ENCODE measurements around the gene RPL7L1. TPM values are rescaled to one million over a fixed set of nuclear protein-coding genes. Genes with fewer than 3 reads are reported as not detected.

The RPL7L1 gene
- total and polyA plus RNA-seq, 2 of the 13 experiments (the other 11 are each of a cell fraction or from before 2014, with no cell fraction given) = 51.6 to 179 TPM

- TF ChIP-seq, protein P1, sequence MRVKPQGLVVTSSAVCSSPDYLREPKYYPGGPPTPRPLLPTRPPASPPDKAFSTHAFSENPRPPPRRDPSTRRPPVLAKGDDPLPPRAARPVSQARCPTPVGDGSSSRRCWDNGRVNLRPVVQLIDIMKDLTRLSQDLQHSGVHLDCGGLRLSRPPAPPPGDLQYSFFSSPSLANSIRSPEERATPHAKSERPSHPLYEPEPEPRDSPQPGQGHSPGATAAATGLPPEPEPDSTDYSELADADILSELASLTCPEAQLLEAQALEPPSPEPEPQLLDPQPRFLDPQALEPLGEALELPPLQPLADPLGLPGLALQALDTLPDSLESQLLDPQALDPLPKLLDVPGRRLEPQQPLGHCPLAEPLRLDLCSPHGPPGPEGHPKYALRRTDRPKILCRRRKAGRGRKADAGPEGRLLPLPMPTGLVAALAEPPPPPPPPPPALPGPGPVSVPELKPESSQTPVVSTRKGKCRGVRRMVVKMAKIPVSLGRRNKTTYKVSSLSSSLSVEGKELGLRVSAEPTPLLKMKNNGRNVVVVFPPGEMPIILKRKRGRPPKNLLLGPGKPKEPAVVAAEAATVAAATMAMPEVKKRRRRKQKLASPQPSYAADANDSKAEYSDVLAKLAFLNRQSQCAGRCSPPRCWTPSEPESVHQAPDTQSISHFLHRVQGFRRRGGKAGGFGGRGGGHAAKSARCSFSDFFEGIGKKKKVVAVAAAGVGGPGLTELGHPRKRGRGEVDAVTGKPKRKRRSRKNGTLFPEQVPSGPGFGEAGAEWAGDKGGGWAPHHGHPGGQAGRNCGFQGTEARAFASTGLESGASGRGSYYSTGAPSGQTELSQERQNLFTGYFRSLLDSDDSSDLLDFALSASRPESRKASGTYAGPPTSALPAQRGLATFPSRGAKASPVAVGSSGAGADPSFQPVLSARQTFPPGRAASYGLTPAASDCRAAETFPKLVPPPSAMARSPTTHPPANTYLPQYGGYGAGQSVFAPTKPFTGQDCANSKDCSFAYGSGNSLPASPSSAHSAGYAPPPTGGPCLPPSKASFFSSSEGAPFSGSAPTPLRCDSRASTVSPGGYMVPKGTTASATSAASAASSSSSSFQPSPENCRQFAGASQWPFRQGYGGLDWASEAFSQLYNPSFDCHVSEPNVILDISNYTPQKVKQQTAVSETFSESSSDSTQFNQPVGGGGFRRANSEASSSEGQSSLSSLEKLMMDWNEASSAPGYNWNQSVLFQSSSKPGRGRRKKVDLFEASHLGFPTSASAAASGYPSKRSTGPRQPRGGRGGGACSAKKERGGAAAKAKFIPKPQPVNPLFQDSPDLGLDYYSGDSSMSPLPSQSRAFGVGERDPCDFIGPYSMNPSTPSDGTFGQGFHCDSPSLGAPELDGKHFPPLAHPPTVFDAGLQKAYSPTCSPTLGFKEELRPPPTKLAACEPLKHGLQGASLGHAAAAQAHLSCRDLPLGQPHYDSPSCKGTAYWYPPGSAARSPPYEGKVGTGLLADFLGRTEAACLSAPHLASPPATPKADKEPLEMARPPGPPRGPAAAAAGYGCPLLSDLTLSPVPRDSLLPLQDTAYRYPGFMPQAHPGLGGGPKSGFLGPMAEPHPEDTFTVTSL (CRISPR knock-in tag; IDR thresholded peaks at IDR 0.05; ENCODE audit: borderline replicate concordance) = 0 out of 2 replicates have a peak, but pooled peaks have one; percentile 58
- TF ChIP-seq ZNF33B (CRISPR knock-in tag; IDR thresholded peaks at IDR 0.05) (0 out of 2 replicates have a peak, but pooled peaks have one; percentile 18), ZNF225 (CRISPR knock-in tag; IDR thresholded peaks at IDR 0.05) (peak; percentile 1; the same call in 1 of the 2 replicates), NFE2 (CRISPR knock-in tag; IDR thresholded peaks at IDR 0.05) (no peak), AKNA (CRISPR knock-in tag; IDR thresholded peaks at IDR 0.05; ENCODE audit: borderline replicate concordance) (no peak), CEBPG (CRISPR knock-in tag; IDR thresholded peaks at IDR 0.05) (no peak), ZNF256 (CRISPR knock-in tag; conservative IDR thresholded peaks at IDR 0.05) (0 out of 2 replicates have a peak, but pooled peaks have one; percentile 16), MXD3 (CRISPR knock-in tag; IDR thresholded peaks at IDR 0.05) (no peak), FOXP1 (IDR thresholded peaks at IDR 0.05) (no peak), FOXP1 (CRISPR knock-in tag; IDR thresholded peaks at IDR 0.05) (no peak), IRF2 (CRISPR knock-in tag; IDR thresholded peaks at IDR 0.05) (peak; percentile 29; the same call in 1 of the 2 replicates)
- TF ChIP-seq, protein P2, sequence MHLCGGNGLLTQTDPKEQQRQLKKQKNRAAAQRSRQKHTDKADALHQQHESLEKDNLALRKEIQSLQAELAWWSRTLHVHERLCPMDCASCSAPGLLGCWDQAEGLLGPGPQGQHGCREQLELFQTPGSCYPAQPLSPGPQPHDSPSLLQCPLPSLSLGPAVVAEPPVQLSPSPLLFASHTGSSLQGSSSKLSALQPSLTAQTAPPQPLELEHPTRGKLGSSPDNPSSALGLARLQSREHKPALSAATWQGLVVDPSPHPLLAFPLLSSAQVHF (CRISPR knock-in tag; IDR thresholded peaks at IDR 0.05) = 0 out of 2 replicates have a peak, but pooled peaks have one; percentile 9
- TF ChIP-seq, protein P3, sequence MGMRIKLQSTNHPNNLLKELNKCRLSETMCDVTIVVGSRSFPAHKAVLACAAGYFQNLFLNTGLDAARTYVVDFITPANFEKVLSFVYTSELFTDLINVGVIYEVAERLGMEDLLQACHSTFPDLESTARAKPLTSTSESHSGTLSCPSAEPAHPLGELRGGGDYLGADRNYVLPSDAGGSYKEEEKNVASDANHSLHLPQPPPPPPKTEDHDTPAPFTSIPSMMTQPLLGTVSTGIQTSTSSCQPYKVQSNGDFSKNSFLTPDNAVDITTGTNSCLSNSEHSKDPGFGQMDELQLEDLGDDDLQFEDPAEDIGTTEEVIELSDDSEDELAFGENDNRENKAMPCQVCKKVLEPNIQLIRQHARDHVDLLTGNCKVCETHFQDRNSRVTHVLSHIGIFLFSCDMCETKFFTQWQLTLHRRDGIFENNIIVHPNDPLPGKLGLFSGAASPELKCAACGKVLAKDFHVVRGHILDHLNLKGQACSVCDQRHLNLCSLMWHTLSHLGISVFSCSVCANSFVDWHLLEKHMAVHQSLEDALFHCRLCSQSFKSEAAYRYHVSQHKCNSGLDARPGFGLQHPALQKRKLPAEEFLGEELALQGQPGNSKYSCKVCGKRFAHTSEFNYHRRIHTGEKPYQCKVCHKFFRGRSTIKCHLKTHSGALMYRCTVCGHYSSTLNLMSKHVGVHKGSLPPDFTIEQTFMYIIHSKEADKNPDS (CRISPR knock-in tag; IDR thresholded peaks at IDR 0.05) = 0 out of 2 replicates have a peak, but pooled peaks have one; percentile 56
- TF ChIP-seq, protein P4, sequence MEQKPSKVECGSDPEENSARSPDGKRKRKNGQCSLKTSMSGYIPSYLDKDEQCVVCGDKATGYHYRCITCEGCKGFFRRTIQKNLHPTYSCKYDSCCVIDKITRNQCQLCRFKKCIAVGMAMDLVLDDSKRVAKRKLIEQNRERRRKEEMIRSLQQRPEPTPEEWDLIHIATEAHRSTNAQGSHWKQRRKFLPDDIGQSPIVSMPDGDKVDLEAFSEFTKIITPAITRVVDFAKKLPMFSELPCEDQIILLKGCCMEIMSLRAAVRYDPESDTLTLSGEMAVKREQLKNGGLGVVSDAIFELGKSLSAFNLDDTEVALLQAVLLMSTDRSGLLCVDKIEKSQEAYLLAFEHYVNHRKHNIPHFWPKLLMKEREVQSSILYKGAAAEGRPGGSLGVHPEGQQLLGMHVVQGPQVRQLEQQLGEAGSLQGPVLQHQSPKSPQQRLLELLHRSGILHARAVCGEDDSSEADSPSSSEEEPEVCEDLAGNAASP (CRISPR knock-in tag; IDR thresholded peaks at IDR 0.05; ENCODE audit: borderline replicate concordance) = no peak
These were observed 11.8 kb downstream of the RPL7L1 start (continued) for GRCh38 chr6:42891199-42891722.
